ENCODE measurements around the gene NKD2. TPM values are rescaled to one million over a fixed set of nuclear protein-coding genes. Genes with fewer than 3 reads are reported as not detected.

NKD2 gene
- total and polyA plus RNA-seq, 9 of the 15 experiments (the other 6 are each of a cell fraction or from before 2014, with no cell fraction given): 0.09 to 0.64 (median 0.27) TPM; not detected in 5

DNA sequence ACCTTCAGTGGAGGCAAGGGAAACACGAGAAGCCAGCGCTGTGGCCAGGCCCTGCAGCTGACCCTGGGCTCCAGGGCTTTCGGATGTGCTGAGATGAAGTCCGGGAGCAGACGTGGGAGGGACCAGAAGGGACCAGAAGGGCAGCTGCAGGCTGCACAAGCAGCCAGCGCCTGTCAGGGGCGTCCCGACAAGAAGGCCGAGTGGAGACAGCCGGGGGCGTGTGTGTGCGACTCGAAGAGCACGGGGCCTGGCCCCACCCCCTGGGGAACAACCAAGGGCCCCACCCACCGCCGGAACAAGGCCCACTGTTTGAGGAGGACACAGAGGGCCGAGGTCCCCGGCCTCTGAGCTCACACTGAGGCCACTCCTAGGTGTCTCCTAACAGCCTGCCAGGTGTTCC, 71.8 kb downstream of the NKD2 start (continued):
- TF ChIP-seq, protein P1, sequence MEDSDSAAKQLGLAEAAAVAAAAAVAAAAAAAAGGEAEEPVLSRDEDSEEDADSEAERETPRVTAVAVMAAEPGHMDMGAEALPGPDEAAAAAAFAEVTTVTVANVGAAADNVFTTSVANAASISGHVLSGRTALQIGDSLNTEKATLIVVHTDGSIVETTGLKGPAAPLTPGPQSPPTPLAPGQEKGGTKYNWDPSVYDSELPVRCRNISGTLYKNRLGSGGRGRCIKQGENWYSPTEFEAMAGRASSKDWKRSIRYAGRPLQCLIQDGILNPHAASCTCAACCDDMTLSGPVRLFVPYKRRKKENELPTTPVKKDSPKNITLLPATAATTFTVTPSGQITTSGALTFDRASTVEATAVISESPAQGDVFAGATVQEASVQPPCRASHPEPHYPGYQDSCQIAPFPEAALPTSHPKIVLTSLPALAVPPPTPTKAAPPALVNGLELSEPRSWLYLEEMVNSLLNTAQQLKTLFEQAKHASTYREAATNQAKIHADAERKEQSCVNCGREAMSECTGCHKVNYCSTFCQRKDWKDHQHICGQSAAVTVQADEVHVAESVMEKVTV (CRISPR knock-in tag; IDR thresholded peaks at IDR 0.05): no peak
- TF ChIP-seq CEBPG (CRISPR knock-in tag; IDR thresholded peaks at IDR 0.05) (no peak), CEBPG (tag; conservative IDR thresholded peaks at IDR 0.05 in 1 of 2, IDR thresholded peaks at IDR 0.05 in 1 of 2) (no peak), PTRF (tag; IDR thresholded peaks at IDR 0.05) (no peak), NONO (IDR thresholded peaks at IDR 0.05; ENCODE audit: low read depth in 2 of 2, low read length in 1 of 2) (no peak), ETS2 (tag; IDR thresholded peaks at IDR 0.05; ENCODE audit: borderline replicate concordance, poor library complexity, severe bottlenecking) (no peak), ZEB2 (IDR thresholded peaks at IDR 0.05) (no peak), ZNF384 (IDR thresholded peaks at IDR 0.05; ENCODE audit: low read depth, low read length) (no peak), SP2 (IDR thresholded peaks at IDR 0.05; ENCODE audit: extremely low read depth, low read depth, low read length, poor library complexity, severe bottlenecking) (no peak), ZNF717 (CRISPR knock-in tag; IDR thresholded peaks at IDR 0.05) (no peak), NELFE (IDR thresholded peaks at IDR 0.05; ENCODE audit: insufficient read depth, insufficient read length) (no peak)
- TF ChIP-seq, protein P2, sequence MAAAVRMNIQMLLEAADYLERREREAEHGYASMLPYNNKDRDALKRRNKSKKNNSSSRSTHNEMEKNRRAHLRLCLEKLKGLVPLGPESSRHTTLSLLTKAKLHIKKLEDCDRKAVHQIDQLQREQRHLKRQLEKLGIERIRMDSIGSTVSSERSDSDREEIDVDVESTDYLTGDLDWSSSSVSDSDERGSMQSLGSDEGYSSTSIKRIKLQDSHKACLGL (CRISPR knock-in tag; IDR thresholded peaks at IDR 0.05; ENCODE audit: borderline replicate concordance, poor library complexity, severe bottlenecking): no peak
- TF ChIP-seq, protein P3, sequence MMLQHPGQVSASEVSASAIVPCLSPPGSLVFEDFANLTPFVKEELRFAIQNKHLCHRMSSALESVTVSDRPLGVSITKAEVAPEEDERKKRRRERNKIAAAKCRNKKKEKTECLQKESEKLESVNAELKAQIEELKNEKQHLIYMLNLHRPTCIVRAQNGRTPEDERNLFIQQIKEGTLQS (IDR thresholded peaks at IDR 0.05): no peak
- TF ChIP-seq, protein P3 (CRISPR knock-in tag; conservative IDR thresholded peaks at IDR 0.05): no peak

Measured in K562 (cell line).